Endothelial cell of umbilical vein (primary cell): Measurements from ENCODE around the gene MRAS.

ENCODE experiments used
- GATA2 ChIP-seq: IDR thresholded peaks from 2 replicates; pipeline ENCODE4 v1.7.0; 2011; ENCODE audit warnings: low read depth, mild to moderate bottlenecking, moderate library complexity, mixed read lengths, low read length; ENCODE audit not compliant: insufficient read length, insufficient read depth
- POLR2A ChIP-seq: IDR thresholded peaks from 2 replicates; pipeline ENCODE4 v1.6.1; 2012; ENCODE audit warnings: low read depth, mild to moderate bottlenecking, control low read depth, low read length
- POLR2AphosphoS5 ChIP-seq: IDR thresholded peaks from 2 replicates; pipeline ENCODE4 v1.6.1; 2012; ENCODE audit warnings: low read depth, mild to moderate bottlenecking, control low read depth, low read length, moderate library complexity; ENCODE audit not compliant: insufficient read depth
- TF ChIP-seq, protein P1 (sequence below), 2 donors: IDR thresholded peaks; 1 replicate in 1 of 2; 2 replicates in 1 of 2; pipeline ENCODE4 v1.5.1; 2011; ENCODE audit warnings: low read length in 2 of 2, mild to moderate bottlenecking in 2 of 2, moderate library complexity in 2 of 2, control low read depth in 1 of 2, inconsistent platforms in 1 of 2, low read depth in 1 of 2; ENCODE audit not compliant: insufficient read depth in 1 of 2; ENCODE audit errors: extremely low read depth in 1 of 2
- TF ChIP-seq, protein P2 (sequence below): IDR thresholded peaks from 2 replicates; pipeline ENCODE4 v1.6.1; 2011; ENCODE audit not compliant: insufficient read depth, insufficient read length

DNA sequence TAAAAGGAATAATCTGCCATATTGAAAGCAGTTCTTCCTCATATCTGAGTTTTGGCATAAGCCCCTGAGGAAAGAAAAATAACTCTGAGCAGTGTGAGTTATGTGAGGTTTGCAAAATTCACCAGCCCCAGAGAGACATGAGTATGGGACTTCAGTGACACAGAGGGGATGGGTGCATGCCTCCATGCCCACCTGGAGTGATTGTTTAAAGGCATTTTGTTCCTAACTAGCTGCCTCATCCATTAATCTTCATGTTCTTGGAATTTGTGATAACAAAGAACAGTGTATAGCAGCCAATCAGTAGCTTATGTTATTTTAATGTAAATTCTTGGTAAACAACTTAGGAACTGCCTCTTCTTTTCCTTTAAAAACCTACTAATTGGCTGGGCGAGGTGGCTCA, 74.9 kb downstream of the MRAS start:
- TF ChIP-seq, protein P1, sequence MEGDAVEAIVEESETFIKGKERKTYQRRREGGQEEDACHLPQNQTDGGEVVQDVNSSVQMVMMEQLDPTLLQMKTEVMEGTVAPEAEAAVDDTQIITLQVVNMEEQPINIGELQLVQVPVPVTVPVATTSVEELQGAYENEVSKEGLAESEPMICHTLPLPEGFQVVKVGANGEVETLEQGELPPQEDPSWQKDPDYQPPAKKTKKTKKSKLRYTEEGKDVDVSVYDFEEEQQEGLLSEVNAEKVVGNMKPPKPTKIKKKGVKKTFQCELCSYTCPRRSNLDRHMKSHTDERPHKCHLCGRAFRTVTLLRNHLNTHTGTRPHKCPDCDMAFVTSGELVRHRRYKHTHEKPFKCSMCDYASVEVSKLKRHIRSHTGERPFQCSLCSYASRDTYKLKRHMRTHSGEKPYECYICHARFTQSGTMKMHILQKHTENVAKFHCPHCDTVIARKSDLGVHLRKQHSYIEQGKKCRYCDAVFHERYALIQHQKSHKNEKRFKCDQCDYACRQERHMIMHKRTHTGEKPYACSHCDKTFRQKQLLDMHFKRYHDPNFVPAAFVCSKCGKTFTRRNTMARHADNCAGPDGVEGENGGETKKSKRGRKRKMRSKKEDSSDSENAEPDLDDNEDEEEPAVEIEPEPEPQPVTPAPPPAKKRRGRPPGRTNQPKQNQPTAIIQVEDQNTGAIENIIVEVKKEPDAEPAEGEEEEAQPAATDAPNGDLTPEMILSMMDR (IDR thresholded peaks at IDR 0.05; ENCODE audit: extremely low read depth in 1 of 2, insufficient read depth in 1 of 2, low read depth in 1 of 2, low read length in 2 of 2), result no peak
- no peak for TF ChIP-seq GATA2
- TF ChIP-seq POLR2A, result no peak
- no peak for TF ChIP-seq POLR2AphosphoS5
- TF ChIP-seq, protein P2, sequence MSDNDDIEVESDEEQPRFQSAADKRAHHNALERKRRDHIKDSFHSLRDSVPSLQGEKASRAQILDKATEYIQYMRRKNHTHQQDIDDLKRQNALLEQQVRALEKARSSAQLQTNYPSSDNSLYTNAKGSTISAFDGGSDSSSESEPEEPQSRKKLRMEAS, result no peak
